Transverse colon (tissue), 4 donors: ENCODE measurements around the gene ZDBF2.

Source experiments
- EP300 ChIP-seq: sonication (generic); formaldehyde crosslinking; IDR thresholded peaks from one replicate; pipeline ENCODE4 v1.6.1; 2017; ENCODE audit warnings: antibody characterized with exemption, low read depth
- POLR2A ChIP-seq: fragments of 450-650 bp; IDR thresholded peaks from one replicate; pipeline ENCODE4 v1.6.1; 2016; ENCODE audit warnings: antibody characterized with exemption, mild to moderate bottlenecking, moderate library complexity
- POLR2AphosphoS5 ChIP-seq, 3 donors: sonication (generic); formaldehyde crosslinking; IDR thresholded peaks; one replicate each; pipeline ENCODE4 v1.6.1; 2016; ENCODE audit warnings: antibody characterized with exemption in 3 of 3
- TF ChIP-seq, protein P1 (sequence below), 5 experiments: fragments of 200-600 bp in 3 of 5; fragments of 450-650 bp in 2 of 5; sonication (generic) in 3 of 5; IDR thresholded peaks; 1 replicate in 2 of 5; 2 replicates in 3 of 5; pipeline ENCODE4 v1.5.1; 2016 to 2017; ENCODE audit warnings: antibody characterized with exemption in 5 of 5, inconsistent platforms in 3 of 5, mild to moderate bottlenecking in 2 of 5, moderate library complexity in 1 of 5

DNA sequence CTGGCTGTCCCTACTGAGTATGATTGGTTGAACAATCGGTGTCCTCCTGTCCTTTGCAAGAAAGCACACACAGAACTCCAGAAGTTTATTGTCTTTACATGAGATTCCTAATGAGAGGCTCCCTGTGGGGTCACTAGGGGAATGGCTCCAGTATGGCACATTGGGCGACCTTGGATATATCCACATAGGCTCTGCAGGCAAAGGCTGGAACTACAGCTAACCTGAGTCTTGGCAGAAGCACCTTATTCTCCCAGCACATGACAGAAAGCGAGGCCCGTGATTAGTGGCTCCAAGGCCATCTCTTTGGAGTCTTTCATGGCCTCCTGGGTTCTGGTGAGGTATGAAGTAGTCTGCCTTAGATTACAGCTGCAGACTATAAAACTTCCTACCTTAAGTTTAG, 49.0 kb downstream of the ZDBF2 start:
- TF ChIP-seq, protein P1, sequence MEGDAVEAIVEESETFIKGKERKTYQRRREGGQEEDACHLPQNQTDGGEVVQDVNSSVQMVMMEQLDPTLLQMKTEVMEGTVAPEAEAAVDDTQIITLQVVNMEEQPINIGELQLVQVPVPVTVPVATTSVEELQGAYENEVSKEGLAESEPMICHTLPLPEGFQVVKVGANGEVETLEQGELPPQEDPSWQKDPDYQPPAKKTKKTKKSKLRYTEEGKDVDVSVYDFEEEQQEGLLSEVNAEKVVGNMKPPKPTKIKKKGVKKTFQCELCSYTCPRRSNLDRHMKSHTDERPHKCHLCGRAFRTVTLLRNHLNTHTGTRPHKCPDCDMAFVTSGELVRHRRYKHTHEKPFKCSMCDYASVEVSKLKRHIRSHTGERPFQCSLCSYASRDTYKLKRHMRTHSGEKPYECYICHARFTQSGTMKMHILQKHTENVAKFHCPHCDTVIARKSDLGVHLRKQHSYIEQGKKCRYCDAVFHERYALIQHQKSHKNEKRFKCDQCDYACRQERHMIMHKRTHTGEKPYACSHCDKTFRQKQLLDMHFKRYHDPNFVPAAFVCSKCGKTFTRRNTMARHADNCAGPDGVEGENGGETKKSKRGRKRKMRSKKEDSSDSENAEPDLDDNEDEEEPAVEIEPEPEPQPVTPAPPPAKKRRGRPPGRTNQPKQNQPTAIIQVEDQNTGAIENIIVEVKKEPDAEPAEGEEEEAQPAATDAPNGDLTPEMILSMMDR (IDR thresholded peaks at IDR 0.05), result no peak
- no peak for TF ChIP-seq POLR2A
- no peak for TF ChIP-seq EP300
- no peak for TF ChIP-seq POLR2AphosphoS5 (IDR thresholded peaks at IDR 0.05)
